IPS-18a (cell line): ENCODE data around the gene FLNB.

Experiments used
- H3K27ac ChIP-seq: one replicate; pipeline ENCODE4 v1.5.1; 2013; ENCODE audit warnings: low read length
- H3K27me3 ChIP-seq: one replicate; pipeline ENCODE4 v1.6.1; 2013; ENCODE audit warnings: mild to moderate bottlenecking, low read length; ENCODE audit not compliant: control insufficient read depth, insufficient read depth
- H3K36me3 ChIP-seq: one replicate; pipeline ENCODE4 v1.6.1; 2013; ENCODE audit warnings: low read depth, low read length; ENCODE audit not compliant: control insufficient read depth
- H3K4me1 ChIP-seq: one replicate; pipeline ENCODE4 v1.6.1; 2013; ENCODE audit warnings: low read depth, low read length; ENCODE audit not compliant: control insufficient read depth
- H3K4me3 ChIP-seq: one replicate; pipeline ENCODE4 v1.5.1; 2013; ENCODE audit warnings: low read length
- H3K9ac ChIP-seq: one replicate; pipeline ENCODE4 v1.6.1; 2013; ENCODE audit warnings: mild to moderate bottlenecking, low read length, moderate library complexity
- H3K9me3 ChIP-seq: one replicate; pipeline ENCODE4 v1.6.1; 2013; ENCODE audit warnings: low read depth, low read length; ENCODE audit not compliant: control insufficient read depth

Gene FLNB

GRCh38 chr3:58101499-58102389 is 93.5 kb downstream of the FLNB start:
- Histone ChIP-seq H3K27ac (no peak overlapping the region), H3K27me3 (no peaks in the 10 kb centered on the region), H3K9me3 (no peaks in the 10 kb centered on the region), H3K36me3 (peaks cover 47% of the 10 kb centered on the region), H3K4me3 (no peak overlapping the region), H3K9ac (no peak overlapping the region), H3K4me1 (no peaks in the 10 kb centered on the region)

DNA sequence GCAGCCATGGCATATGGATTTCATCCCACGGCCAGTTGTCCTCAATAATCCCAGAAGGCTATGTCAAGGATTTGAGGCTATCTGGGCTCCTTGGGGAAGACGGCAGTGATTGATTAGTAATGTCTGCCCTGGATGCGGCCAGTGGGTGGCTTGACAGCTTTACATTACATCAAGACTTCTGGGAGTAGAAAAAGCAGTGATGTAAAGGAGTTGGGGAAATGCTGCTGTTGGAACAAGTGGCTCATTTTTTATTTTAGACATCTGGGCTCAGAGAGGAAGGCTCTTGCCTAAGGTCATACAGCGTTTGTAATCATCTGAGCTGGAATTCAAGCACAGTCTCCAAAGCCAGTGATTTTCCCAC is 94.1 kb downstream of the FLNB start:
- Histone ChIP-seq H3K36me3 (peaks cover 46% of the 10 kb centered on the region), H3K9ac (no peak overlapping the region), H3K9me3 (no peaks in the 10 kb centered on the region), H3K4me3 (no peak overlapping the region), H3K27ac (no peak overlapping the region), H3K4me1 (no peaks in the 10 kb centered on the region), H3K27me3 (no peaks in the 10 kb centered on the region)

GRCh38 chr3:58102976-58103451 is 94.8 kb downstream of the FLNB start:
- H3K4me3 ChIP-seq = no peak overlapping the region
- H3K27ac ChIP-seq = no peak overlapping the region
- peaks cover 43% of the 10 kb centered on the region for H3K36me3 ChIP-seq
- H3K27me3 ChIP-seq = no peaks in the 10 kb centered on the region
- H3K4me1 ChIP-seq = no peaks in the 10 kb centered on the region
- H3K9me3 ChIP-seq = no peaks in the 10 kb centered on the region
- H3K9ac ChIP-seq = no peak overlapping the region

- no peaks in the 10 kb centered on the region for H3K9me3 ChIP-seq
- H3K4me1 ChIP-seq = no peaks in the 10 kb centered on the region
- no peak overlapping the region for H3K4me3 ChIP-seq
- H3K9ac ChIP-seq = no peak overlapping the region
- no peaks in the 10 kb centered on the region for H3K27me3 ChIP-seq
- H3K27ac ChIP-seq = no peak overlapping the region
- H3K36me3 ChIP-seq = peaks cover 44% of the 10 kb centered on the region
These were observed 95.9 kb downstream of the FLNB start for GRCh38 chr3:58104151-58104550.

DNA sequence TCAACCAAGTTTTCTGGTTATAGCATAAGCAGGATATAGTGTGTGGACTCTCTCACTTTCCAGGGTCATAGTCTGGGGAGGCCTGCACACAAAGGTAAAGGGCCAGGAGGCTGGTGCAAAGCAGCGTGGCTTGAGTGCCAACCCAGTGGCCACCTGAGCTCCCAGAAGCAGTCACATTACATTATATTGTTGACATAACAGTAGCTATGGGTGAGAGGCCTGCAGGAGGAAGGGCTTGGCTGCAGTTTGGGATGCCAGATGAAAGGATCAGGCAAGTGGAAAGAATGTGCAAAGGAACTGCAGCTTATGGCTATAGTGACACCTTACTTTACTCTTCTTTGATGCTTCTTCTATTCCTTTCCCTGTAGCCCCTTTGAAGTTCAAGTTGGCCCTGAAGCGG is 96.5 kb downstream of the FLNB start:
- Histone ChIP-seq H3K27ac (no peak overlapping the region), H3K27me3 (no peaks in the 10 kb centered on the region), H3K4me3 (no peak overlapping the region), H3K9me3 (no peaks in the 10 kb centered on the region), H3K4me1 (no peaks in the 10 kb centered on the region), H3K36me3 (peaks cover 44% of the 10 kb centered on the region), H3K9ac (no peak overlapping the region)

DNA sequence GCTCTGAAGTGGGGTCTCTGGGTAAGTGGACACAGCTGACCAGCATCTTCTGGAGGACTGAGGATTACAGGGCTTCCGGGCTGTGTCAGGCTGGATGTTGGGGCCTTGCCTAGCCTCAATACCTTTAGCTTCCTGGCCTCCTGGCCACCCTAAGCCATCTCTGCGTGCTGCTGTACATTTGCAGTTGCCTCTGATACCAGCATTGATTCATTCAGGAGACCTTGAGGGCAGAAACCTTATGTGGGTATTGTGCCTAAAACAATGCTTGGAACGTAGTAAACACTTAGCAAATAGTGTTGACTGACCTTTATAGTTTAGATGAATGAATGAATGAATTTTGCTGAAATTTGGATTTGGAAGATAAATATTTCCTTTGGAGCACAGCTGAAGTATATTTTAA is 97.0 kb downstream of the FLNB start:
- Histone ChIP-seq H3K27ac (no peak overlapping the region), H3K36me3 (peaks cover 47% of the 10 kb centered on the region), H3K4me1 (no peaks in the 10 kb centered on the region)

GRCh38 chr3:58106061-58106460 is 97.8 kb downstream of the FLNB start:
- Histone ChIP-seq H3K27ac (no peak overlapping the region), H3K36me3 (peaks cover 49% of the 10 kb centered on the region), H3K9ac (no peak overlapping the region), H3K27me3 (no peaks in the 10 kb centered on the region), H3K9me3 (no peaks in the 10 kb centered on the region), H3K4me3 (no peak overlapping the region), H3K4me1 (no peaks in the 10 kb centered on the region)

More for the DNA sequence above, 97.0 kb downstream of the FLNB start:
- Histone ChIP-seq H3K4me3 (no peak overlapping the region), H3K27me3 (no peaks in the 10 kb centered on the region), H3K9me3 (no peaks in the 10 kb centered on the region), H3K9ac (no peak overlapping the region)

- no peaks in the 10 kb centered on the region for H3K9me3 ChIP-seq
- no peak overlapping the region for H3K9ac ChIP-seq
- no peak overlapping the region for H3K27ac ChIP-seq
- H3K27me3 ChIP-seq = no peaks in the 10 kb centered on the region
- no peak overlapping the region for H3K4me3 ChIP-seq
- H3K4me1 ChIP-seq = no peaks in the 10 kb centered on the region
- peaks cover 51% of the 10 kb centered on the region for H3K36me3 ChIP-seq
These were observed 98.4 kb downstream of the FLNB start for GRCh38 chr3:58106640-58107039.

- no peak overlapping the region for H3K27ac ChIP-seq
- H3K27me3 ChIP-seq = no peaks in the 10 kb centered on the region
- no peak overlapping the region for H3K9ac ChIP-seq
- no peaks in the 10 kb centered on the region for H3K9me3 ChIP-seq
- peaks cover 54% of the 10 kb centered on the region for H3K36me3 ChIP-seq
- H3K4me3 ChIP-seq = no peak overlapping the region
- no peaks in the 10 kb centered on the region for H3K4me1 ChIP-seq
These were observed 99.4 kb downstream of the FLNB start for GRCh38 chr3:58107597-58107996.

DNA sequence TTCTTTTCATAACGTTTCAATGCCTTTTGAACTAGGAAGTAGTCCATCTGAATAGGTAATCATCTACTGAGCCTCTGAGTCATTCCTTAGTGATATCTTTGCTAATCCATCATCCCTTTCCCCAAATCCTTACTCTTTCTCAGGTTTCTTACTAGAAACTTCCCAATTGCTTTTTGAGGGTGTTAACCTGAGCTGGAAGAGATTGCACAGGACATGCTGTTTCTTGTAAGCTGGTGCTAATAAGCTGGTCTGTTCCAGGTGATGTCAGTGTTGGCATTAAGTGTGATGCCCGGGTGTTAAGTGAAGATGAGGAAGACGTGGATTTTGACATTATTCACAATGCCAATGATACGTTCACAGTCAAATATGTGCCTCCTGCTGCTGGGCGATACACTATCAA is 101.5 kb downstream of the FLNB start:
- H3K27me3 ChIP-seq = no peaks in the 10 kb centered on the region
- H3K9ac ChIP-seq = no peak overlapping the region
- H3K36me3 ChIP-seq = peaks cover 59% of the 10 kb centered on the region
- no peaks in the 10 kb centered on the region for H3K4me1 ChIP-seq
- H3K4me3 ChIP-seq = no peak overlapping the region
- no peaks in the 10 kb centered on the region for H3K9me3 ChIP-seq
- H3K27ac ChIP-seq = no peak overlapping the region

- no peak overlapping the region for H3K4me3 ChIP-seq
- H3K27ac ChIP-seq = no peak overlapping the region
- peaks cover 58% of the 10 kb centered on the region for H3K36me3 ChIP-seq
- no peaks in the 10 kb centered on the region for H3K9me3 ChIP-seq
- H3K4me1 ChIP-seq = no peaks in the 10 kb centered on the region
- H3K9ac ChIP-seq = no peak overlapping the region
- H3K27me3 ChIP-seq = no peaks in the 10 kb centered on the region
These were observed 103.4 kb downstream of the FLNB start for GRCh38 chr3:58111513-58112184.

DNA sequence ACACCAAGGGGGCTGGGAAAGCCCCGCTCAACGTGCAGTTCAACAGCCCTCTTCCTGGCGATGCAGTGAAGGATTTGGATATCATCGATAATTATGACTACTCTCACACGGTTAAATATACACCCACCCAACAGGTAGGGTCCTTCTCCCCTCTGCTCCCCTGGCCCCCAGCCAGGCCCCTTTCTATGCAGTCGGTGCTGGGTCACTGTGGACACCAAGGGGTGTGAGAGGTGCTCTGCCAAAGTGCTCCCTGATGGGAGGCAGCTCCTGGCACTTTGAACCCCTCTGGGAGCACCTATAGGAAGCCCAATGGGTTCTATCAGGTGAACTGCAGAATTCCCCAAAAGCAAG is 103.9 kb downstream of the FLNB start:
- Histone ChIP-seq H3K27me3 (no peaks in the 10 kb centered on the region), H3K9me3 (no peaks in the 10 kb centered on the region), H3K4me1 (no peaks in the 10 kb centered on the region), H3K9ac (no peak overlapping the region), H3K36me3 (peaks cover 56% of the 10 kb centered on the region), H3K27ac (no peak overlapping the region), H3K4me3 (no peak overlapping the region)
